ENCODE data around the gene PPP1R2.
"Not testable (repeated sequence)": the region's sequence is repeated elsewhere in the genome, so short reads cannot be mapped to it uniquely, and the experiment has no call there.

PPP1R2 gene

GRCh38 chr3:195542698-195543499 is at the start of gene PPP1R2:
PPP1R2 (minus strand) TSS chr3:195543325; CDS start chr3:195543025, 300 bp downstream.
- peak; percentile 80 to 87 for DNase-seq (ENCODE audit: low read depth in 2 of 2)

GRCh38 chr3:195591852-195592251 is 48.7 kb upstream of the PPP1R2 start:
- no peak for DNase-seq (ENCODE audit: low read depth in 2 of 2)

- DNase-seq (ENCODE audit: low read depth in 2 of 2): no peak
These were observed 48.1 kb upstream of the PPP1R2 start for GRCh38 chr3:195591220-195591619.

GRCh38 chr3:195590381-195590780 is 47.3 kb upstream of the PPP1R2 start:
- not testable (repeated sequence) for DNase-seq (ENCODE audit: low read depth in 2 of 2)

DNA sequence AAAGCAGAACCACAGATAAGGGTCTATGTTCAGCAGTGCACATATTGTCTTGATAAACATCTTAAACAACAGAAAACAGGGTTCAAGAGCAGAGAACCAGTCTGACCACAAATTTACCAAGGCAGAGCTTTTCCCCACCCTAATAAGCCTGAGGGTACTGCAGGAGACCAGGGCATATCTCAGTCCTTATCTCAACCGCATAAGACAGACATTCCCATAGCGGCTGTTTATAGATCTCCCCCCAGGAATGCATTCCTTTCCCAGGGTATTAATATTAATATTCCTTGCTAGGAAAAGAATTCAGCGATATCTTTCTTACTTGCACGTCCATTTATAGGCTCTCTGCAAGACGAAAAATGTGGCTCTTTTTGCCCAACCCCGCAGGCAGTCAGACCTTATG is 46.7 kb upstream of the PPP1R2 start:
- DNase-seq (ENCODE audit: low read depth in 2 of 2): not testable (repeated sequence)

GRCh38 chr3:195587824-195588223 is 44.7 kb upstream of the PPP1R2 start:
- DNase-seq (ENCODE audit: low read depth in 2 of 2): no peak

DNA sequence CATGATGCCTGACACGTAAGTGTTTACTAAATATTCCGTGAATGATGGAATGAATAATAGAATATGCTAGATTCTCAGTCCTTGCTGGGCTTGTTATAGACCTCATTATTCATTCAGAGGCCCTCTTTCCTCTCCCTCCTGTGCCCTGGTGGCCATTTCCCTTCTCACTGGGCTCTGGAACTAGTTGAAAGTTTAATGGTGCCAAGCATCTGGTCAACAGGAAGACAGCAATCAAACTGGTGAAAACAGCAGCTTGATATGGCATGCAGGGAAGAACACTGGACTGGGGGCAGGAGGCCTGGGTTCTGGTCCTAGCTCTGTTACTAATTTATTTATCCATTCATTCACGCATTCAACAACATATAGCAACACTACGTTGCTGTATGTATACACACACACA is 44.3 kb upstream of the PPP1R2 start:
- no peak for DNase-seq (ENCODE audit: low read depth in 2 of 2)

- DNase-seq (ENCODE audit: low read depth in 2 of 2): no peak
These were observed 41.4 kb upstream of the PPP1R2 start for GRCh38 chr3:195584543-195584870.

DNA sequence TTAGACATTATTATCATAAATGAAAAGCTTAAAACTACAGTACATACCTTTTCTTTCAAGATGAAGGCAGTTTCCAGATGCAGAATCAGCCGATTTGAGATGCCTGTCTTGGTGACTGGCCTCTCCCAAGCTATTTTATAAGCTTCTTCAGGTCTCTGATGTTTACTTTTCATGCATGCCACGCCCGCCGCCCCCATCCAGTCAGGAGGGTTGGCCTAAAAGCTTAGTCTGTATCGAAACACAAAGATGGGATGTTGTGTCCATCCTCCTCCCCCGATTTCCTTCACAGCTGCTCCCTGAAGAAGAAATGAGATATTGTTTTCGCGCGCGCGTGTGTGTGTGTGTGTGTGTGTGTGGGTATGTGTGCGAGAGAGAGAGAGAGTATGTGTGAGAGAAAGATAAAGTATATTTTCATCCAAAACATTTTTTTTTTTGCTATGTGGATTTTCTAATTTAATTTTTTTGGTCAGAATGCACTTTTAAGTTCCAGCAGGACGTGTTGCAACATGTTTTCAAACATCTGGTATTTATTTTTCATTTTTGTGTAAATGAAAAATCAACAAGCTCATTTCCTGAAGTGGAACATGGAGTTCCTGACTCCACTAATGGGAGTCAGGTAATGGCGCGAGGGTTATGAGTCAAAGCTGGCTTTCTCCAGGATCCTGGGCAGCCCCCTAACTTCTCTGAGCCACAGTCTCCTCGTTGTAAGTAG is 40.9 kb upstream of the PPP1R2 start, which contains the start of gene APOD:
Gene APOD (minus strand): TSS at position 110 of the 712 bp plus-strand sequence. CDS start 4,479 bp downstream, outside the sequence.
- DNase-seq (ENCODE audit: low read depth in 2 of 2): no peak

GRCh38 chr3:195582947-195583346 is 39.8 kb upstream of the PPP1R2 start:
- no peak for DNase-seq (ENCODE audit: low read depth in 2 of 2)

DNA sequence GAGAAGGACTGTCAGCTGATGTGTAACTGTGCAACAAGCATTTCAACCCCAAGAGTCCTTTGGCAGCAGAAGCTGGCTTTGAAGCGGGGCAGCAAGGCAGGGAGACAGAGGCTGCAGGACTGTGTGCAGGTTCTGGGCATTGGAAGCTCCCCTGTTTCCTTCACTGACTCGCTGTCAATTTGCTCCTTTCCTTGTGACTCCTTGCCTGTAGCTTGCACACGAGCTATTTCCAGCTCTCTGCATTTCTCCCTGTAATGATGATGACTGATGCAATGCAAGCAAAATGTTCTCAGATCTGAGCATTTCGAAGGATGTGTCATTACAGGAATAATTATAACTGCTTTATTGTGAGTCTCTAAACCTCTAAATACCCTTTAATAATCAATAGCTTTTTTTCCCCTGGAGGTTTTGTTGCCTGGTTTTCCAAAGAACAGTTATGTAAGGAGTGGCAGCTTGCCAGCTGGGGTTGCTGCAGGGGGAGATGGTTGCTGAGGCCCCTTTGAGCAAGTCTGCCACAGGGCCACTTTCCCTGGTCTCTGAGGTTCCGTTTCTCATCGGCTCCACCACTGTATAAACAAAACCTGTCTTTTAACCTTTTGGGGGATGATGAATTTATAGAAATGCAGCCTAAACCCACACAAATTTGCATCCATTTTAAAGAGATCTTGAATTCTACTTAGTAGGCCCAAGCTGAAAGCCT is 37.8 kb upstream of the PPP1R2 start:
- no peak for DNase-seq (ENCODE audit: low read depth in 2 of 2)

GRCh38 chr3:195579281-195579680 is 36.2 kb upstream of the PPP1R2 start:
- DNase-seq (ENCODE audit: low read depth in 2 of 2): no peak

DNA sequence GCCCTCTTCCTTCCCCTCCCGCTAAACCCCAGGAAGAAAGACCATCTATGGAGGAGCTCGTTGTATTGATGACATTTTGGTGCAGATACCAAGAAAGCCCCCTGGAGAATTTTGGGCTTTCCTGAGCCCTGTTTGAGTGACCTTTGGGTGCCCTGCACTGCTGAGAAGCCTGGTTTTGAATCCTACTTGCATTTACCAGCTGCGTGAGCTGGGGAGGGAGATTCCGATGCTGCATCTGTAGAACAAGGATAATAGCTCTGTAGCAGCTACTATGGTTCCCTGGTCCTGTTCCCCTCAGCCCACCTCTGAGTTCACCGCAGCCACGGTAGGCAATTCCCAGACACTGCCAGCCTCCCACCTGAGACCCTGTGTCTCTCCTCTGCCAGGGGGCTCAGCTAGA is 35.4 kb upstream of the PPP1R2 start:
- DNase-seq (ENCODE audit: low read depth in 2 of 2): no peak

DNA sequence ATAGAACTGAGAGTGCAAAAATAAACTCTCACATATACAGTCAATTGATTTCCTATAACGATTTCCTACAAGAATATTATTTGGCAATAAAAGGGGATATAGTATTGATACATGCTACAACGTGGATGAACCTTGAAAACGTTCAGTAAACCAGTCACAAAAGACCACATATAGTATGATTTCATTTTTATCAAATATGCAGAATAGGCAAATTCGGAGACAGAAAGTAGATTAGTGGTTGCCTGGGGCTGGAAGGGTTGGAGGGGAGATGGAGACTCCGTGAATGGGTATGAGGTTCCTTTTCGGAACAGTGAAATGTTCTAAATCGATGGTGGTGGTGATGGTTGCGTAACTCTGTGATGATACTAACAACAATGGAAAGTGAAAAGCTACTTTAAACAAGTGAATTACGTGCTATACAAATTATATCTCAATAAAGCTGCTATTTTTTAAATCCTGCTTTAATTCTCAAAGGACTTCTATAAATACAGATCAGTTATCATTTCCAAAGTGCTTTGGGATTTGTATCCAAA is 34.6 kb upstream of the PPP1R2 start:
- no peak for DNase-seq (ENCODE audit: low read depth in 2 of 2)

GRCh38 chr3:195574497-195575304 is 31.6 kb upstream of the PPP1R2 start:
- no peak for DNase-seq (ENCODE audit: low read depth in 2 of 2)

DNA sequence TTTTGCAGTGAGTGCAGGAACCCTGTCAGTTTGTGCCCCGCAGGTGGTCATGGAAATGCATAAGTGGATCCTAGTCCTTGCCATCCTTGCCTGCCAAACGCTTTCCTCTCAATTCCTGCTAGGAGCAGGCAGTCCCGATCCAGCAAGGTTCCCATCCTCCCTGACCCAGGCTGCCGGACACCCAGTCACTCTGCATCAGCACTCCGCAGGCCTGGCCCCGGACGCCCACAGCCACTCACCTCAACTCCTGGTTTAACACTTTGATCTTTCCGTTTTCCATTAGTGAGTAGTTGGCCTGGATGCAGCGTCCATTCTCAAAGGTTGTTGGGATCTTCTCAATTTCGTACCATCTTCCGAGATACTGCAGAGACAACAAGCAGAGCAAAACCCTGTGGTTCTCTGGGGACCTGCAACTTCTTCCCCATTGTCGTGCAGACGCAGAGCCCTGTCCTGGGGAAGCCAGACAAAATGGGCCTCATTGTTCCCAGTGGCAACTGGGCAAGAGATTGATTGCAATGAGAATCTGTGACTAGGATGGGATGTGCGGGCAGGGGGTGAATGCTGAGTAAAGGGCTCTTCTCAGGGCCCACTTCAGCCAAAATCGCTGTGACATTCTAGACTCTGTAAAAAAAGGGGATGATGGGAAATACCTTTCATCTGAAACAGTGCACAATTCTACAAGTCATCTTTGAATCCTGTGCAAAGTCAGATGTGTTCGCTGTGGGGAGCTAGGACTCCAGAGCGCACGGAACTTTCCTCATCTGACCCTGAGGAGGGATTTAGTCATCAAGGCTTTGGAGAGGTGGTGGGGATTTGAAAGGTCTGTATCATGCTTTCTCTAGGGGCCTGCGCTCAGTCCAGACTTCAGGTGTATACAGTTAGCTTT is 30.7 kb upstream of the PPP1R2 start:
- DNase-seq (ENCODE audit: low read depth in 2 of 2): no peak

- DNase-seq (ENCODE audit: low read depth in 2 of 2): no peak
These were observed 28.2 kb upstream of the PPP1R2 start for GRCh38 chr3:195571361-195571760.

DNA sequence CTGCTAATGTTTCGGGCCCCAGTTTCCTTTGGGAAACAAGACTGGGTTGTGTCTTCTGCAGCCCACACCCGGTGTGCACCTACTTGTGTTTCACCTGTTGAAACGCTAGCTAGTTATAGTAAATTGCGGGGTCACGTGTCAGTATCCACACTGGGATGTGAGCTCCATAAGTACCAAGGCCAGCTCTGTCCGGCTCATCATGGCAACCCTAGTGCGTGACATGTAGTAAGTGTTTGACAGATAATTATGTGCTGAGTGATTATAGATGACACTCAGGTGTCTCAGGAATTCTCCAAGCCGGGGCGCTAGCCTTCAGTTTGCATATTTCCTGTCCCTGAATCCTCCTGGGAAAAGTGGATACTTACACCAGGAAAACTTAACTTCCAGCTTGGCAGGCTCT is 27.8 kb upstream of the PPP1R2 start:
- DNase-seq (ENCODE audit: low read depth in 2 of 2): no peak

DNA sequence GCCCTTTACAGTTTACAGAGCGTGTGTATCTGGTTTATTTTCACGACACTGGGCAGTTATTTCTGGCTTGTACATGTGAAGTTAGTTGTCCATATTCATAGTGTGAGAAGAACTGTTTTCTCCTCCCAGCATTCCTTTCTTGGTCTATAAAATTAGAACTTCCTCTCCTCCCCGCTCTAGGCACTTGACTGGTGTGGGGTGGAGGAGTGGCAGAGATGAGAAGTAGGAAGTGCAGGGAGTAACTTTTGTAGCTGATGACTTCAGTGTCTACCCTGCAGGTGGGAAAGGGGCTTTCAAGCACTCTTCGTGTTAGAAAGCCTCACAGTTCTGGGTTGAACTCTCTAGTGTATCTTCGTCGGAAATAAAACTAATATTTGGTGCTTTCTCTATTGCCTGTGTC is 27.2 kb upstream of the PPP1R2 start:
- DNase-seq (ENCODE audit: low read depth in 2 of 2): no peak

DNA sequence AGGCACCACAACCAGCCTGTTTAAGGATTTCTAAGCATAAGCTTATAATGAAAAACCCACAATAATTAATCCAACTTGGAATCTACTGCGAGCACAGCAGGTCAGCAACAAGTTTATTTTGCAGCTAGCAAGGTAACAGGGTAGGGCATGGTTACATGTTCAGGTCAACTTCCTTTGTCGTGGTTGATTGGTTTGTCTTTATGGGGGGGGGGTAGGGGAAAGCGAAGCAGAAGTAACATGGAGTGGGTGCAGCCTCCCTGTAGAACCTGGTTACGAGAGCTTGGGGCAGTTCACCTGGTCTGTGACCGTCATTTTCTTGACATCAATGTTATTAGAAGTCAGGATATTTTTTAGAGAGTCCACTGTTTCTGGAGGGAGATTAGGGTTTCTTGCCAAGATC is 25.5 kb upstream of the PPP1R2 start:
- no peak for DNase-seq (ENCODE audit: low read depth in 2 of 2)

Measured in stimulated activated CD8-positive, alpha-beta memory T cell treated with anti-CD3 and anti-CD28 coated beads, Interleukin-7, amount 100 ng/mL, for 1 hour (primary cell).